ENCODE results near the gene LPP. TPM values are rescaled to one million over a fixed set of nuclear protein-coding genes. Genes with fewer than 3 reads are reported as not detected.

The LPP gene
- total RNA-seq, 1 donor, result 196 TPM

DNA sequence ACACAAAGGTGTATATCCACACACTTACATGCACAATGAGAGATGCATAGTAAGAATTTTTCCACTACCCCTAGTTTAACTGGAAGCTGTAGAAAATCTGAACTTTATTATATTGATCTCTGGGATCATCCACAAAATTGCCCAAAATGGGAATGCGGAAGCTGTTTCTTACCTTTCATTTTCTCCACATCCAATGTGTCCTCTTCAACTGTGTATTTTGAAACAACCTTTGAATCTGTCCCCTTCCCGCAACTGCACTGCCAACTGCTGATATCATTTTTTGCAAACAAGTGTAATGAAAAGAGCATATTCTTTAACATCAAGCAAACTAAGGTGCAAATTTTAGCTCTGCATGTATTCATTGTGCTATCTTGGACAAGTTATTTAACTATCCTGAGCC, 590.2 kb downstream of the LPP start:
- TF ChIP-seq, protein P1, sequence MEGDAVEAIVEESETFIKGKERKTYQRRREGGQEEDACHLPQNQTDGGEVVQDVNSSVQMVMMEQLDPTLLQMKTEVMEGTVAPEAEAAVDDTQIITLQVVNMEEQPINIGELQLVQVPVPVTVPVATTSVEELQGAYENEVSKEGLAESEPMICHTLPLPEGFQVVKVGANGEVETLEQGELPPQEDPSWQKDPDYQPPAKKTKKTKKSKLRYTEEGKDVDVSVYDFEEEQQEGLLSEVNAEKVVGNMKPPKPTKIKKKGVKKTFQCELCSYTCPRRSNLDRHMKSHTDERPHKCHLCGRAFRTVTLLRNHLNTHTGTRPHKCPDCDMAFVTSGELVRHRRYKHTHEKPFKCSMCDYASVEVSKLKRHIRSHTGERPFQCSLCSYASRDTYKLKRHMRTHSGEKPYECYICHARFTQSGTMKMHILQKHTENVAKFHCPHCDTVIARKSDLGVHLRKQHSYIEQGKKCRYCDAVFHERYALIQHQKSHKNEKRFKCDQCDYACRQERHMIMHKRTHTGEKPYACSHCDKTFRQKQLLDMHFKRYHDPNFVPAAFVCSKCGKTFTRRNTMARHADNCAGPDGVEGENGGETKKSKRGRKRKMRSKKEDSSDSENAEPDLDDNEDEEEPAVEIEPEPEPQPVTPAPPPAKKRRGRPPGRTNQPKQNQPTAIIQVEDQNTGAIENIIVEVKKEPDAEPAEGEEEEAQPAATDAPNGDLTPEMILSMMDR (IDR thresholded peaks at IDR 0.05; ENCODE audit: insufficient read depth, low read depth, low read length), result no peak
- no peak overlapping the region for H3K4me3 ChIP-seq (ENCODE audit: low read depth, low read length)
- DNase-seq (ENCODE audit: low read depth), result no peak

DNA sequence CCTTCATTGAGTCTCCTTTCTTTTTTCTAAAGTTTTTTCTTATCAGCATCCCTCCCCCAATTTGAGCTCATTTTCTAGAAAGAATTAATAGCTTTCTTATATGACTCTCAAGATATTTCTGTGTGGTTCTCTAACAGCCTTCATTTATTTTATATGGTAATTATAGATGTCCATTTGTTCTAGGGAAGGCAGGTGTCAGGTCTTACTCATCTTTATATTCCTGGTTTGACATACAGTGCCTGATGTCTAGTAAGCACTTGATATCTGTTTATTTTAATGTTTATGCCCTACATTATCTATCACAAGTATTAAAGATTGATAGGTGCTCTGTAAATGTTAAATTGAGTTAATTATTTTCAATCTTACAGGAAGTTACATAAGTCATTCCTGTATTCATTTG, 591.1 kb downstream of the LPP start:
- TF ChIP-seq, protein P1 (IDR thresholded peaks at IDR 0.05; ENCODE audit: insufficient read depth, low read depth, low read length), result no peak
- DNase-seq (ENCODE audit: low read depth), result no peak

DNA sequence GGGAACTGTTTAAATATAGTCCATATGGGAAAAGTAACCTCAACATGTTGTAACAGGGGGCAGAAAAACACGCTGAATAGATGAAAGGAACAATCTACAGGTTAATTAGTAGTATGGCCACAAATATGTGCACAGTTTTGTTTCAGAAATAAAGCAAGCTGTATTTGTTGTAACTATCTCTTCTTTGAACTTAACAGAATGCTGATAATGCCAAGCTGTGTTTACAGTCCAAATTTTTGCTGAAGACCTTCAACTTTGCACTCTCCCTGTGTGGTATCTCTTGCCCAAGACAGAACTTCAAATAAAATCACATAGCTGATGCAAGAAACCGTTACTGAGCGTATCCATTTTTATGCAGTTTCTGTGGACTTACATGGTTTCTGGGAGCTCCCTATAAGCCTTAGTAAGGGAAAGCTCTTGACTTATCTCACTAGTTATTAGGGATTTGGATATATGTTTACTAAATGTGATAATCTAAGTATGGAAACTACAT, 592.4 kb downstream of the LPP start:
- TF ChIP-seq, protein P1 (IDR thresholded peaks at IDR 0.05; ENCODE audit: insufficient read depth, low read depth, low read length), result no peak
- DNase-seq (ENCODE audit: low read depth), result peak; percentile 93
- no peak overlapping the region for H3K4me3 ChIP-seq (ENCODE audit: low read depth, low read length)

More for the DNA sequence above, 591.1 kb downstream of the LPP start:
- no peak overlapping the region for H3K4me3 ChIP-seq (ENCODE audit: low read depth, low read length)

DNA sequence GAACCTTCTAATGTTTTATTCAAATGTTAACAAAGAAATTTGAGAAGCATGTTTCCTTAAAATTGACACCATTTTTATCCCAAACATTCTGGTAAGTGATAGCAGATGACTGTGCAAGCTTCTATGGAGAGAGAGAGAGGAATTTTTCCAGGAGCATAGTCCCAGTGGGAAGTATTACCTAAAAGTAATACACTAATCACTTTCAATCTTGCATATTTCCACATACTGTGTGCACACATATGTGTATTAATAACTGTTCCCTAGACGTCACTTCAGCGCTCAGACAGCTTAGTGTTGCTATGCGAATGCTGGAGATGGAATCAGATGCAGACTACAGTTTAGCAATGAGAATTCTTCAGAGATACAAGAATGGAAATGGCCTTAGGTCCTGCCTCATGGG, 593.5 kb downstream of the LPP start:
- H3K4me3 ChIP-seq (ENCODE audit: low read depth, low read length), result no peak overlapping the region
- TF ChIP-seq, protein P1 (IDR thresholded peaks at IDR 0.05; ENCODE audit: insufficient read depth, low read depth, low read length), result no peak
- peak; percentile 24 for DNase-seq (ENCODE audit: low read depth)

DNA sequence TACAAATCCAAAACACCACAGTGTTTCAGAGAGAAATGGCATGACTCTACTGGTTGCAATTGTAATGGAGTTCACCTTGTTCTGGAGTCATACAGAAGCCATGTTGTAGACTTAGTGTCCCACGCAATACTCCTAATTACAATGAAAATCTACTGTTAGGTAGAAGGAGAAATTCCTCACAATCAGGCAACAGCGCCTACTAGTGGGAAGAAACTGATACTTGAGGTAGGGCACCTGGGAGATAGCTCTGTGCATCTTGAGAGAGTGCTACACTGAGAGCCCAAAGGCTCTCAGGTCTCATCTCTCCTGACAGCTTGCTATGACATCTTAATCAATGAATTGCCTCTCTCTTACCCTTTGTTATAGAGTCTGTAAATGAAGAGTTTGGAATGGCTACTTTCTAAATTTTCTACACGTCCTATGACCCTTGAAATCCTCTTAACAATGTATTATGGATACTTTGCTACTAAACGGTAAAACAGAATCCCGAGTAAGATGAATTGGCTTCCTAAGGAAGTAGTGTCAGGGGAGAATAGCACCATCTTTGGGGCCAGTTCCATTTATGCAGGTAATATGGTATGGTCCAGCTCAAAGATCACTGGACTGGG, 595.2 kb downstream of the LPP start:
- TF ChIP-seq, protein P1 (IDR thresholded peaks at IDR 0.05; ENCODE audit: insufficient read depth, low read depth, low read length), result peak; percentile 54
- DNase-seq (ENCODE audit: low read depth), result no peak
- H3K4me3 ChIP-seq (ENCODE audit: low read depth, low read length), result no peak overlapping the region

DNA sequence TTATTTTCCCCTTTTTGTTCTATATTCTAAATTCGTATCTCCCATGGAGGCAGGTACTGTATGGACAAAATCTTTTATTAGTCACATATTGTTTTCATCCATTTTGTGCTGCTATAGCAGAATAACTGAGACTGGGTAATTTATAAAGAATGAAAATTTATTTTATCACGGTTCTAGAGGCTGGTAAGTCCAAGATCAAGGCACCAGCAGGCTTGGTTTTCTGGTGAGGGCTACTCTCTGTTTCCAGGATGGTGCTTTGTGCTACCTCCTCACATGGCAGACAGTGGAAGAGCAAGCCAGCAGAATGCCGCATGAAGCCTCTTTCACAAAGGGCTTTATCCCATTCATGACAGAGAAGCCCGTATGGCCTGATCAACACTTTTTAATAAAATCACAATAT, 595.9 kb downstream of the LPP start:
- no peak overlapping the region for H3K4me3 ChIP-seq (ENCODE audit: low read depth, low read length)
- TF ChIP-seq, protein P1 (IDR thresholded peaks at IDR 0.05; ENCODE audit: insufficient read depth, low read depth, low read length), result no peak
- no peak for DNase-seq (ENCODE audit: low read depth)

DNA sequence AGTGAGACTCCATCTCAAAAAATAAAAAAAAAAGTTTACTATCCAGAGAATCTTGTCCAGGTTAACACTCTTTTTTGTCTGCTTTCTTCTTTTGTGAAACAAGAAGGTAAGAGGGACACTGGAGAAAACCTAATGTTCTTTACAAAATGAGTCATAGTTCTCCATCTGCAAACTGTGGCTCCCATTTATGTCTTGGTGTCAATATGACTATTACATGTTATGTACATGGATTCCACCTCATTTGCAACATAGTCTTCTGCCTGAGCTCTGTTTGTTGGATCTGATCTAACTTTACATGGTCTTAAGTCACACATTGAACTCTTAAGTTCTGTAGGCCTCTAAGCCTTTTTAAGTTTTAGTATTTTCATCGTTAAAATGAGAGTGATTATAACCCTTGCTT, 596.7 kb downstream of the LPP start:
- TF ChIP-seq, protein P1 (IDR thresholded peaks at IDR 0.05; ENCODE audit: insufficient read depth, low read depth, low read length), result no peak
- no peak overlapping the region for H3K4me3 ChIP-seq (ENCODE audit: low read depth, low read length)
- no peak for DNase-seq (ENCODE audit: low read depth)
